OCI-LY3 (cell line): ENCODE data around the gene POLR3B.

Source experiments
- CTCF ChIP-seq: fragments of 200-600, 300-600 bp; sonication (generic); IDR thresholded peaks from 2 replicates; pipeline ENCODE4 v1.5.1; 2014; ENCODE audit warnings: antibody characterized with exemption, low read length, low read depth
- EZH2phosphoT487 ChIP-seq: fragments of 200-600 bp; shearing (Covaris generic); IDR thresholded peaks from 2 replicates; pipeline ENCODE4 v1.6.1; 2018; ENCODE audit warnings: antibody characterized with exemption, mixed run types, low read depth

GRCh38 chr12:106308611-106309010, 48.9 kb upstream of the POLR3B start:
- TF ChIP-seq CTCF (no peak), EZH2phosphoT487 (no peak)
